Stomach (tissue), 9 donors: ENCODE data around the gene KCNN4. TPM values are rescaled to one million over a fixed set of nuclear protein-coding genes. Genes with fewer than 3 reads are reported as not detected.
A peak's percentile ranks its signal among the peaks of the same experiment; 100 is the strongest.

ENCODE experiments used
- DNase-seq, 2 donors: peaks; one replicate each; pipeline versions ENCODE4 v3.0.0 to v3.0.0-alpha.2; 2013 to 2019
- H3K27ac ChIP-seq, 5 donors: fragments of 200-600 bp in 4 of 5; sonication (generic) in 4 of 5; one replicate each; pipeline ENCODE4 v1.5.1; 2013 to 2019; ENCODE audit warnings: mild to moderate bottlenecking in 1 of 5, moderate library complexity in 1 of 5
- H3K27me3 ChIP-seq, 3 donors: fragments of 200-600 bp; sonication (generic); one replicate each; pipeline ENCODE4 v1.5.1; 2017 to 2019; ENCODE audit warnings: mixed run types in 1 of 3
- H3K36me3 ChIP-seq, 4 donors: fragments of 200-600 bp; sonication (generic); 1 replicate in 3 of 4; 2 replicates in 1 of 4; pipeline ENCODE4 v1.5.1; 2016 to 2019
- H3K4me1 ChIP-seq, 4 donors: fragments of 200-600 bp; sonication (generic); one replicate each; pipeline ENCODE4 v1.5.1; 2016 to 2019
- H3K4me3 ChIP-seq, 4 donors: fragments of 200-600 bp; sonication (generic) in 3 of 4; one replicate each; pipeline ENCODE4 v1.5.1; 2016 to 2019; ENCODE audit warnings: mild to moderate bottlenecking in 1 of 4
- H3K9me3 ChIP-seq, 4 donors: fragments of 200-600 bp; sonication (generic); one replicate each; pipeline ENCODE4 v1.5.1; 2016 to 2019
- EP300 ChIP-seq: sonication (generic); formaldehyde crosslinking; IDR thresholded peaks from one replicate; pipeline ENCODE4 v1.6.1; 2017; ENCODE audit warnings: antibody characterized with exemption
- POLR2A ChIP-seq, 4 donors: fragments of 450-650 bp; IDR thresholded peaks; one replicate each; pipeline ENCODE4 v1.6.1; 2016; ENCODE audit warnings: antibody characterized with exemption in 4 of 4, control low read depth in 2 of 4, mild to moderate bottlenecking in 1 of 4, moderate library complexity in 1 of 4
- POLR2AphosphoS5 ChIP-seq, 3 donors: sonication (generic); formaldehyde crosslinking; IDR thresholded peaks; one replicate each; pipeline ENCODE4 v1.6.1; 2016; ENCODE audit warnings: antibody characterized with exemption in 3 of 3
- whole genome bisulfite sequencing, 5 donors: extraction: QIAGEN DNeasy Blood & Tissue Kit in 3 of 5; methylation state at CpG; one replicate each; pipeline versions ENCODE4 v1.1.5 to v1.1.7; 2013 to 2018; 5-methylcytosine and 5-hydroxymethylcytosine counted together
- intact Hi-C: fragments of 100-400 bp; cut with DNase I; formaldehyde crosslinking; loops from one replicate; pipeline ENCODE4 v1.15.1; 2023; ENCODE audit warnings: low total_unique reads
- polyA plus RNA-seq, 3 donors: library from polyadenylated mRNA; stranded (reverse); fragments of 200-250 nt; gene quantifications; one replicate each; pipeline ENCODE4 v1.2.3, GENCODE V29; 2013
- total RNA-seq, 5 donors: library from RNA; depleted of rRNA; stranded (reverse); fragments of >200 nt; gene quantifications; one replicate each; pipeline versions ENCODE4 v1.1.0 to v1.2.3, GENCODE V29; 2014 to 2016
- TF ChIP-seq, protein P1 (sequence below), 7 experiments: fragments of 450-650 bp in 4 of 7; fragments of 200-600 bp in 3 of 7; sonication (generic) in 3 of 7; IDR thresholded peaks; one replicate each; pipeline ENCODE4 v1.5.1; 2016 to 2019; ENCODE audit warnings: antibody characterized with exemption in 7 of 7, control low read depth in 2 of 7, mild to moderate bottlenecking in 1 of 7
- donor health status: healthy with polysubstance abuse.
- donor health status: Bipolar disorder and iron deficiency.
- donor health status: healthy.

KCNN4 gene
- total and polyA plus RNA-seq, 8 donors: 3.1 to 222 (median 17.4) TPM

- no peak for DNase-seq
- intact Hi-C loops: no loop called here
- TF ChIP-seq POLR2A (IDR thresholded peaks at IDR 0.05): no peak
- TF ChIP-seq EP300: no peak
- TF ChIP-seq, protein P1, sequence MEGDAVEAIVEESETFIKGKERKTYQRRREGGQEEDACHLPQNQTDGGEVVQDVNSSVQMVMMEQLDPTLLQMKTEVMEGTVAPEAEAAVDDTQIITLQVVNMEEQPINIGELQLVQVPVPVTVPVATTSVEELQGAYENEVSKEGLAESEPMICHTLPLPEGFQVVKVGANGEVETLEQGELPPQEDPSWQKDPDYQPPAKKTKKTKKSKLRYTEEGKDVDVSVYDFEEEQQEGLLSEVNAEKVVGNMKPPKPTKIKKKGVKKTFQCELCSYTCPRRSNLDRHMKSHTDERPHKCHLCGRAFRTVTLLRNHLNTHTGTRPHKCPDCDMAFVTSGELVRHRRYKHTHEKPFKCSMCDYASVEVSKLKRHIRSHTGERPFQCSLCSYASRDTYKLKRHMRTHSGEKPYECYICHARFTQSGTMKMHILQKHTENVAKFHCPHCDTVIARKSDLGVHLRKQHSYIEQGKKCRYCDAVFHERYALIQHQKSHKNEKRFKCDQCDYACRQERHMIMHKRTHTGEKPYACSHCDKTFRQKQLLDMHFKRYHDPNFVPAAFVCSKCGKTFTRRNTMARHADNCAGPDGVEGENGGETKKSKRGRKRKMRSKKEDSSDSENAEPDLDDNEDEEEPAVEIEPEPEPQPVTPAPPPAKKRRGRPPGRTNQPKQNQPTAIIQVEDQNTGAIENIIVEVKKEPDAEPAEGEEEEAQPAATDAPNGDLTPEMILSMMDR (IDR thresholded peaks at IDR 0.05): no peak
- no peak for TF ChIP-seq POLR2AphosphoS5 (IDR thresholded peaks at IDR 0.05)
- peaks cover 0 to 3% (median 0%) of the 10 kb centered on the region in 4 donors for H3K36me3 ChIP-seq
- H3K27ac ChIP-seq: peak overlapping the region in 3 of 5 donors; percentile 38 to 55 (median 50)
- WGBS, 5 donors: 43 to 62% (median 53%) methylated on average over 3 of the region's 3 CpGs
- no peaks in the 10 kb centered on the region for H3K9me3 ChIP-seq
- H3K4me3 ChIP-seq: no peak overlapping the region
- H3K27me3 ChIP-seq: no peaks in the 10 kb centered on the region
- peaks cover 0 to 50% (median 17%) of the 10 kb centered on the region in 4 donors for H3K4me1 ChIP-seq
These were observed 17.3 kb downstream of the KCNN4 start for GRCh38 chr19:43763473-43763939.

DNA sequence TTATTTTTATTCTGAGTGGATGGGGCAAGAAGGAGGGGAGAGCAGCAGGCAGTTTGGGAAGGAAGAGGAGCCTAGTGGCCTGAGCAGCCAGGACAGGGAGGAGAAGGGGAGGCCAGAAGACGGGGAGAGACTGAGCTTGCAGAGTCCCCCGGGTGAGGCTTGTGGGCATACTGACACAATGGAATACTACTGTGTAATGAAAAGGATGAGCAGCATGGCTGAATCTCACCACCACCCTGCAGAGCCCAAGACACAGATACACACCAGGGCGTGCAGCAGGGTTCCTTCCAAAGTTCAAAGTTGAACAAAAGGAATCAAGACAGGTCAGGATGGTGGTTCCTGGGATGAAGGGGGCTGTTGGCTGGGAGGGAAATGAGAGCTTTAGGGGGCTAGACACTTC is 18.0 kb downstream of the KCNN4 start:
- peaks cover 0 to 46% (median 17%) of the 10 kb centered on the region in 4 donors for H3K4me1 ChIP-seq
- H3K27ac ChIP-seq: peak overlapping the region in 1 of 5 donors; percentile 55
- DNase-seq: no peak
- intact Hi-C loops: no loop called here
- peaks cover 0 to 3% (median 0%) of the 10 kb centered on the region in 4 donors for H3K36me3 ChIP-seq
- 81 to 89% (median 88%) methylated on average over 3 of the region's 3 CpGs for WGBS, 5 donors
- TF ChIP-seq EP300: no peak
- TF ChIP-seq, protein P1 (IDR thresholded peaks at IDR 0.05): no peak
- no peak for TF ChIP-seq POLR2A (IDR thresholded peaks at IDR 0.05)
- no peak for TF ChIP-seq POLR2AphosphoS5 (IDR thresholded peaks at IDR 0.05)
- H3K9me3 ChIP-seq: no peaks in the 10 kb centered on the region
- no peaks in the 10 kb centered on the region for H3K27me3 ChIP-seq
- no peak overlapping the region for H3K4me3 ChIP-seq

- peaks cover under 1 to 44% (median 8%) of the 10 kb centered on the region in 4 donors for H3K4me1 ChIP-seq
- 83 to 94% (median 85%) methylated on average over 4 of the region's 4 CpGs for WGBS, 5 donors
These were observed 19.8 kb downstream of the KCNN4 start for GRCh38 chr19:43760941-43761340.

DNA sequence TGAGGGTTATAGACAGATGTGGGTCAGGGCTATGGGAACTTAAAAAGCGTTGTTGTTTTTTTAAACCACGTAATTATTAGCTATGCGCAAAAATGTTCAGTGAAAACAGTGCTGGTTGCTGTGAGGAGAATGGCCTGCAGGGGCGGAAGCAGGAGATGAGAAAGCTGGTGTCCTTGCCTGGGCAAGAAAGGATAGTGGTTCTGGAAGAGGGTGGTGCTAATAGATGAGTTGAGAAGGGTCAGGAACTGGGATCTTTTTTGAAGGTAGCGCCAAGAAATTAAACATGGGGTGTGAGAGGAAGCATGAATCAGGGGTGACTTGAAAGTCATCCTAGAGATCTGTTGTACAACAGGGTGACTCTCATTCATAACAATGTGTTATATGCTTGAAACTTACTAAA is 21.3 kb downstream of the KCNN4 start:
- intact Hi-C loops: no loop called here
- 58 to 76% (median 69%) methylated on average over 5 of the region's 5 CpGs for WGBS, 5 donors
- TF ChIP-seq POLR2AphosphoS5 (IDR thresholded peaks at IDR 0.05) (no peak), POLR2A (IDR thresholded peaks at IDR 0.05) (no peak), EP300 (no peak)
- TF ChIP-seq, protein P1 (IDR thresholded peaks at IDR 0.05): no peak

More at GRCh38 chr19:43760941-43761340, 19.8 kb downstream of the KCNN4 start:
- Histone ChIP-seq H3K9me3 (no peaks in the 10 kb centered on the region), H3K27ac (no peak overlapping the region), H3K36me3 (no peaks in the 10 kb centered on the region), H3K27me3 (no peaks in the 10 kb centered on the region), H3K4me3 (no peak overlapping the region)
- intact Hi-C loops: no loop called here
- TF ChIP-seq EP300 (no peak), POLR2AphosphoS5 (IDR thresholded peaks at IDR 0.05) (no peak), POLR2A (IDR thresholded peaks at IDR 0.05) (no peak)
- TF ChIP-seq, protein P1 (IDR thresholded peaks at IDR 0.05): no peak
- no peak for DNase-seq

More for the DNA sequence above, 21.3 kb downstream of the KCNN4 start:
- Histone ChIP-seq H3K27ac (peak overlapping the region in 1 of 5 donors; percentile 40), H3K4me1 (peaks cover 9 to 38% (median 10%) of the 10 kb centered on the region in 4 donors), H3K4me3 (no peak overlapping the region), H3K9me3 (no peaks in the 10 kb centered on the region), H3K27me3 (no peaks in the 10 kb centered on the region), H3K36me3 (no peaks in the 10 kb centered on the region)
- DNase-seq: no peak
